Colonic mucosa (tissue), 4 donors: ENCODE data around the gene MAD2L1BP. TPM values are rescaled to one million over a fixed set of nuclear protein-coding genes. Genes with fewer than 3 reads are reported as not detected.

Source experiments
- DNase-seq: peaks from one replicate; pipeline ENCODE4 v3.0.0-alpha.2; 2020
- H3K27ac ChIP-seq: fragments of 200-600 bp; one replicate; pipeline ENCODE4 v1.8.0; 2021
- H3K27me3 ChIP-seq: fragments of 200-600 bp; one replicate; pipeline ENCODE4 v1.8.0; 2021
- H3K36me3 ChIP-seq: fragments of 200-600 bp; one replicate; pipeline ENCODE4 v1.8.0; 2021
- H3K4me1 ChIP-seq: fragments of 200-600 bp; one replicate; pipeline ENCODE4 v1.8.0; 2021; ENCODE audit warnings: mild to moderate bottlenecking
- H3K4me3 ChIP-seq: fragments of 200-600 bp; one replicate; pipeline ENCODE4 v1.8.0; 2021
- H3K9ac ChIP-seq, 2 donors: one replicate each; pipeline ENCODE4 v1.7.0; 2013; ENCODE audit warnings: control low read depth in 2 of 2, low read depth in 2 of 2, low read length in 2 of 2
- H3K9me3 ChIP-seq: fragments of 200-600 bp; one replicate; pipeline ENCODE4 v1.8.0; 2021
- CTCF ChIP-seq: fragments of 200-600 bp; IDR thresholded peaks from one replicate; pipeline ENCODE4 v1.8.0; 2022; ENCODE audit warnings: antibody characterized with exemption, mild to moderate bottlenecking
- intact Hi-C: fragments of 100-400 bp; cut with DNase I; formaldehyde crosslinking; loops from one replicate; pipeline ENCODE4 v1.14.1; 2022
- total RNA-seq, 2 donors: library from RNA; stranded (reverse); fragmentation: NEBNext Ultra II Directional in 1 of 2; extraction: Animal tissue kit (Norgen Biotek cat#: 25700) in 1 of 2; gene quantifications; one replicate each; pipeline ENCODE4 v1.2.1, GENCODE V29; 2021
- donor health status: healthy.
- donor health status: DM: no; HTN: no; CAD: no.
- donor health status: DM: no; HTN: no; CAD: no.

The MAD2L1BP gene
- total RNA-seq, 2 donors from 2014 or later = 47.7 to 48.8 TPM

GRCh38 chr6:43668151-43669028, 32.8 kb downstream of the MAD2L1BP start:
- Histone ChIP-seq H3K4me3 (no peak overlapping the region), H3K27me3 (no peaks in the 10 kb centered on the region), H3K36me3 (no peaks in the 10 kb centered on the region), H3K9ac (peak overlapping the region in 1 of 2 donors; percentile 59), H3K27ac (peak overlapping the region; percentile 27), H3K4me1 (peaks cover 17% of the 10 kb centered on the region), H3K9me3 (no peaks in the 10 kb centered on the region)
- intact Hi-C loops = loop anchor here (5.0 to 10.0 kb wide), 4 partner anchors 54 to 266 kb away; no protein-coding TSS in a partner anchor
- DNase-seq = peak; percentile 79
- TF ChIP-seq CTCF = peak; percentile 69

GRCh38 chr6:43669050-43669921, 33.6 kb downstream of the MAD2L1BP start:
- Histone ChIP-seq H3K9me3 (no peaks in the 10 kb centered on the region), H3K27ac (peak overlapping the region; percentile 41), H3K4me1 (peaks cover 17% of the 10 kb centered on the region), H3K36me3 (no peaks in the 10 kb centered on the region), H3K27me3 (no peaks in the 10 kb centered on the region), H3K4me3 (no peak overlapping the region), H3K9ac (no peak overlapping the region)
- intact Hi-C loops = loop anchor here (5.0 to 10.0 kb wide), 4 partner anchors 53 to 266 kb away; no protein-coding TSS in a partner anchor
- TF ChIP-seq CTCF = no peak
- DNase-seq = peak; percentile 43

DNA sequence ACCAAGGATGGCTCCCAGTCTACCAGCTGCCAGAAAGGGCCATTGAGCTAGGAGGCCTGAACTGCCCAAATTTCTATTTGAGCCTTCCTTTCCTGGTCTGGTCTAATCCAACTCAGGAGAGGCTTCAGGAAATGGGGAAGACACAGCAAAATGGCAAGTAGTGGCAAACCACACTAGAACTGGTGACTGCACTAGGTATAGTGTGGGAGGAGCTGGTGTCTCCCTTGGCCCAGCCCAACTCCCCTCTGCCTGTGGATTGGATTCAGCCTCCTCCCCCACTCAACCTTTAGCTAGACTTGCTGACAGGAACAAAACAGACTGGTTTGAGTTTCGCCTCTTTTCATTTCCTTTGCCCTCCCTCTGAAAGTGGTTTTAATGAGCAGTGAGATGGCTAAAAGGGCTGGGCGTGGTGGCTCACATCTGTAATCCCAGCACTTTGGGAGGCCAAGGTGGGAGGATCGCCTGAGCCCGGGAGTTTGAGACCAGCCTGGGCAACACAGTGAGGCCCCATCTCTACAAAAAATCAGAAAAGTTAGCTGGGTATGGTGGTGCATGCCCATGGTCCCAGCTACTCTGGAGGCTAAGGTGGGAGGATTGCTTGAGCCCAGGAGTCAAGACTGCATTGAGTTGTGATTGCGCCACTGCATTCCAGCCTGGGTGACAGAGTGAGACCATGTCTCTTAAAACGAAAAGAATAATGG, 34.4 kb downstream of the MAD2L1BP start:
- Histone ChIP-seq H3K36me3 (peaks cover 3% of the 10 kb centered on the region), H3K4me3 (no peak overlapping the region), H3K27me3 (no peaks in the 10 kb centered on the region), H3K9me3 (no peaks in the 10 kb centered on the region), H3K9ac (peak overlapping the region in 1 of 2 donors; percentile 42), H3K4me1 (peaks cover 17% of the 10 kb centered on the region), H3K27ac (peak overlapping the region; percentile 41)
- peak; percentile 46 for DNase-seq
- intact Hi-C loops = loop anchor here (5.0 to 10.0 kb wide), 4 partner anchors 52 to 265 kb away; no protein-coding TSS in a partner anchor
- TF ChIP-seq CTCF = no peak

DNA sequence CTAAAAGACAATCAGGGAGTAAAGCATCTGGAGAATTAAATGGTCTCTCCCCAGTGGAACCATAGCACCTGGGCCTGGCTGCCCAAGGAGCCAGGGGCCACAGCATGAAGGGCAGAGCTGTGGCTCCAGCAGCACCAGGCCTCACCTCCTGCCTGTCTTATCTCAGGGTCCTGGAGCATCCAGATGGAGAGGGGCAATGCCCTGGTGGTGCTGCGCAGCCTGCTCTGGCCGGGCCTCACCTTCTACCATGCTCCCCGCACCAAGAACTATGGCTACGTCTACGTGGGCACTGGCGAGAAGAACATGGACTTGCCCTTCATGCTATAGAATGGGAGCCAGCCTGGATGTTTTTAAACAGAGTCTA, 35.0 kb downstream of the MAD2L1BP start:
- no peak overlapping the region for H3K9ac ChIP-seq
- peaks cover 8% of the 10 kb centered on the region for H3K36me3 ChIP-seq
- intact Hi-C loops = no loop called here
- H3K9me3 ChIP-seq = no peaks in the 10 kb centered on the region
- H3K4me1 ChIP-seq = peaks cover 17% of the 10 kb centered on the region
- DNase-seq = no peak
- TF ChIP-seq CTCF = no peak
- no peak overlapping the region for H3K27ac ChIP-seq
- H3K4me3 ChIP-seq = no peak overlapping the region
- no peaks in the 10 kb centered on the region for H3K27me3 ChIP-seq
